Panc1 (cell line): ENCODE measurements around the gene GLUL. TPM values are rescaled to one million over a fixed set of nuclear protein-coding genes. Genes with fewer than 3 reads are reported as not detected.

ENCODE experiments used
- ATAC-seq: fragments of 200-7000 bp; cut with Tn5 transposase; 2 replicates; pipeline ENCODE4 v1.9.1; 2020; ENCODE audit warnings: mild to moderate bottlenecking, moderate library complexity
- BruUV-seq: library from RNA; stranded (reverse); fragments of 400-500 nt; replicated peaks from 2 replicates; lab custom pipeline; 2021; lab: Mats Ljungman, UMichigan
- CTCF ChIA-PET: fragments of 300-600 bp; sonication (Branson Sonifier 250); formaldehyde crosslinking; loops from one replicate; lab custom pipeline; 2022; ENCODE audit warnings: antibody characterized with exemption; lab: Charles Lee
- POLR2A ChIA-PET: fragments of 300-600 bp; sonication (Branson Sonifier 250); formaldehyde crosslinking; loops from one replicate; lab custom pipeline; 2022; ENCODE audit warnings: antibody characterized with exemption; lab: Charles Lee
- DNase-seq: peaks from one replicate; pipeline ENCODE4 v3.0.0-alpha.2; 2010; ENCODE audit warnings: low read depth, low spot score
- H3K27ac ChIP-seq: 2 replicates; pipeline ENCODE4 v1.5.1; 2011; ENCODE audit warnings: mild to moderate bottlenecking, low read length, inconsistent platforms
- H3K27me3 ChIP-seq: fragments of 200-500 bp; sonication (Bioruptor generic); 2 replicates; pipeline ENCODE4 v1.6.0; 2014; ENCODE audit warnings: low read length, inconsistent platforms; ENCODE audit not compliant: control insufficient read depth, insufficient read depth
- H3K36me3 ChIP-seq: fragments of 200-500 bp; sonication (Bioruptor generic); 2 replicates; pipeline ENCODE4 v1.5.1; 2014; ENCODE audit warnings: inconsistent platforms, mild to moderate bottlenecking, low read length, moderate library complexity; ENCODE audit not compliant: control insufficient read depth, insufficient read depth
- H3K4me1 ChIP-seq: 2 replicates; pipeline ENCODE4 v1.5.1; 2011; ENCODE audit warnings: inconsistent platforms, mild to moderate bottlenecking, low read length, moderate library complexity; ENCODE audit not compliant: control insufficient read depth, insufficient read depth
- H3K4me3 ChIP-seq, 2 experiments: 2 replicates each; pipeline ENCODE4 v1.5.1; 2011 to 2012; ENCODE audit warnings: low read depth in 2 of 2, low read length in 2 of 2, mild to moderate bottlenecking in 2 of 2, inconsistent platforms in 1 of 2, moderate library complexity in 1 of 2
- H3K9me3 ChIP-seq: fragments of 200-500 bp; sonication (Bioruptor generic); 2 replicates; pipeline ENCODE4 v1.5.1; 2014; ENCODE audit warnings: low read depth, mild to moderate bottlenecking, inconsistent platforms, low read length, moderate library complexity; ENCODE audit not compliant: control insufficient read depth, insufficient read depth
- CTCF ChIP-seq: fragments of 450-650 bp; IDR thresholded peaks from 2 replicates; pipeline ENCODE4 v1.5.1; 2017; ENCODE audit warnings: mild to moderate bottlenecking
- POLR2AphosphoS5 ChIP-seq: IDR thresholded peaks from 2 replicates; pipeline ENCODE4 v1.6.1; 2012; ENCODE audit warnings: mild to moderate bottlenecking, low read depth, low read length, moderate library complexity
- SIN3A ChIP-seq: IDR thresholded peaks from 2 replicates; pipeline ENCODE4 v1.6.1; 2012; ENCODE audit warnings: low read depth, mild to moderate bottlenecking, low read length, moderate library complexity, borderline replicate concordance; ENCODE audit not compliant: insufficient read depth
- TCF7L2 ChIP-seq: IDR thresholded peaks from 2 replicates; pipeline ENCODE4 v1.6.1; 2011; ENCODE audit warnings: mild to moderate bottlenecking, low read depth, low read length, inconsistent platforms
- in situ Hi-C: cut with HindIII; loops from 2 replicates; pipeline ENCODE4 v1.10.0; 2016; ENCODE audit warnings: low sequenced_read_pairs, low pct_unique_long_range_greater_than_20kb
- intact Hi-C: fragments of 100-400 bp; cut with micrococcal nuclease; formaldehyde crosslinking; loops from one replicate; pipeline ENCODE4 v1.10.0; 2022; ENCODE audit not compliant: unreplicated experiment
- total RNA-seq: library from RNA; stranded (reverse); gene quantifications from one replicate; pipeline ENCODE4 v1.2.1, GENCODE V29; 2021; ENCODE audit not compliant: unreplicated experiment
- TF ChIP-seq, protein P1 (sequence below), 2 experiments: IDR thresholded peaks; 2 replicates each; pipeline ENCODE4 v1.6.1; 2011 to 2012; ENCODE audit warnings: low read depth in 2 of 2, control low read depth in 1 of 2, low read length in 1 of 2, mild to moderate bottlenecking in 1 of 2, moderate library complexity in 1 of 2; ENCODE audit not compliant: insufficient read depth in 1 of 2

GLUL gene
- total RNA-seq, 1 experiment from 2014 or later: 55.2 TPM

- TF ChIP-seq SIN3A (no peak), CTCF (no peak), TCF7L2 (no peak), POLR2AphosphoS5 (no peak)
- TF ChIP-seq, protein P1, sequence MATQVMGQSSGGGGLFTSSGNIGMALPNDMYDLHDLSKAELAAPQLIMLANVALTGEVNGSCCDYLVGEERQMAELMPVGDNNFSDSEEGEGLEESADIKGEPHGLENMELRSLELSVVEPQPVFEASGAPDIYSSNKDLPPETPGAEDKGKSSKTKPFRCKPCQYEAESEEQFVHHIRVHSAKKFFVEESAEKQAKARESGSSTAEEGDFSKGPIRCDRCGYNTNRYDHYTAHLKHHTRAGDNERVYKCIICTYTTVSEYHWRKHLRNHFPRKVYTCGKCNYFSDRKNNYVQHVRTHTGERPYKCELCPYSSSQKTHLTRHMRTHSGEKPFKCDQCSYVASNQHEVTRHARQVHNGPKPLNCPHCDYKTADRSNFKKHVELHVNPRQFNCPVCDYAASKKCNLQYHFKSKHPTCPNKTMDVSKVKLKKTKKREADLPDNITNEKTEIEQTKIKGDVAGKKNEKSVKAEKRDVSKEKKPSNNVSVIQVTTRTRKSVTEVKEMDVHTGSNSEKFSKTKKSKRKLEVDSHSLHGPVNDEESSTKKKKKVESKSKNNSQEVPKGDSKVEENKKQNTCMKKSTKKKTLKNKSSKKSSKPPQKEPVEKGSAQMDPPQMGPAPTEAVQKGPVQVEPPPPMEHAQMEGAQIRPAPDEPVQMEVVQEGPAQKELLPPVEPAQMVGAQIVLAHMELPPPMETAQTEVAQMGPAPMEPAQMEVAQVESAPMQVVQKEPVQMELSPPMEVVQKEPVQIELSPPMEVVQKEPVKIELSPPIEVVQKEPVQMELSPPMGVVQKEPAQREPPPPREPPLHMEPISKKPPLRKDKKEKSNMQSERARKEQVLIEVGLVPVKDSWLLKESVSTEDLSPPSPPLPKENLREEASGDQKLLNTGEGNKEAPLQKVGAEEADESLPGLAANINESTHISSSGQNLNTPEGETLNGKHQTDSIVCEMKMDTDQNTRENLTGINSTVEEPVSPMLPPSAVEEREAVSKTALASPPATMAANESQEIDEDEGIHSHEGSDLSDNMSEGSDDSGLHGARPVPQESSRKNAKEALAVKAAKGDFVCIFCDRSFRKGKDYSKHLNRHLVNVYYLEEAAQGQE (IDR thresholded peaks at IDR 0.05; ENCODE audit: insufficient read depth in 1 of 2, low read depth in 2 of 2, low read length in 1 of 2): no peak
- Histone ChIP-seq H3K36me3 (no peaks in the 10 kb centered on the region), H3K9me3 (no peaks in the 10 kb centered on the region), H3K27me3 (no peaks in the 10 kb centered on the region), H3K4me1 (no peaks in the 10 kb centered on the region), H3K27ac (no peak overlapping the region), H3K4me3 (no peak overlapping the region)
- in situ Hi-C loops (no loop called here), intact Hi-C loops (no loop called here)
- ChIA-PET POLR2A (no interaction called here), CTCF (no interaction called here)
- DNase-seq (no peak), ATAC-seq (no peak)
- no TSS peak for BruUV-seq
Observed at GRCh38 chr1:182430263-182431068, 38.9 kb upstream of the GLUL start.

DNA sequence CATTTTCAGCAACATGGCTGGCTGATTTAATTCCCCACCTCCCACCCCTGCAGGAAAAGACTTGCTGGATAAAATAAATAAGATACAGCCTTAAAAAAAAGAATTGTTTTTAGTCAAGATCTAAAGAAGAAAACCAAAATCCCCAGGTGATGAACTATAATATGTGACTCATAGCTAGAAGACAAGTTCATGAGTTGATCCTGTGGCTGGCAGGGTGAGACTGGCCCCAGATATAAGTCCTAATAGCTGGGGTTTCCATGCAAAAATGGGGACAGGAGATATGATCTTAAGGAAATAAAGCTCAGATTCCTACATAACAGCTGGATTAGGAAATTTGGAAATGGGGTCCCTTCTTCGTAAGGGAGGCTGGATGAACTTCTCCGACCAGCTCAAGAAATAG is 36.5 kb upstream of the GLUL start:
- no peak for DNase-seq
- ChIA-PET CTCF (no interaction called here), POLR2A (interaction anchor here (0.6 kb wide), 1 partner anchor 25 kb away, joined by 5 read pairs; no protein-coding TSS in a partner anchor)
- Histone ChIP-seq H3K27me3 (no peaks in the 10 kb centered on the region), H3K4me3 (no peak overlapping the region), H3K27ac (no peak overlapping the region), H3K36me3 (no peaks in the 10 kb centered on the region), H3K4me1 (no peaks in the 10 kb centered on the region), H3K9me3 (no peaks in the 10 kb centered on the region)
- intact Hi-C loops (no loop called here), in situ Hi-C loops (no loop called here)
- BruUV-seq: no TSS peak
- no peak for ATAC-seq
- TF ChIP-seq, protein P1 (IDR thresholded peaks at IDR 0.05; ENCODE audit: insufficient read depth in 1 of 2, low read depth in 2 of 2, low read length in 1 of 2): no peak
- no peak for TF ChIP-seq CTCF
- no peak for TF ChIP-seq SIN3A
- no peak for TF ChIP-seq TCF7L2
- TF ChIP-seq POLR2AphosphoS5: no peak
